ENCODE measurements around the gene FILIP1. TPM values are rescaled to one million over a fixed set of nuclear protein-coding genes. Genes with fewer than 3 reads are reported as not detected.

Gene FILIP1
- total RNA-seq, 1 donor from 2014 or later, result 2.0 TPM

DNA sequence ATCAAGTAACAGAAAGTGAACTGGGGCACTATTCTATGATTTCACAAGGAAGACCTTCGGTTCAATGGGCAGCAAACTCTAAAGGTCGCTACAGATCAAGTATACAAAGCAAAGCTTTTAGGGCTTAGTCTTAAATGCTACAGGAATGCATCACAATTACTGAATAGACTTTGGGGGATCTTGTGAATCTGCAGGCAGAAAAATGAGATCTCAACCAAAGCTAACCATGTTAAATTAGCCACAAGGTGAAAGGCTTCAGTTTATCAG, 111.0 kb downstream of the FILIP1 start:
- H3K27me3 Mint-ChIP-seq (ENCODE audit: low read depth, unreplicated experiment), result no peaks in the 10 kb centered on the region
- no peaks in the 10 kb centered on the region for H3K9me3 Mint-ChIP-seq (ENCODE audit: unreplicated experiment)
- TF ChIP-seq, protein P1, sequence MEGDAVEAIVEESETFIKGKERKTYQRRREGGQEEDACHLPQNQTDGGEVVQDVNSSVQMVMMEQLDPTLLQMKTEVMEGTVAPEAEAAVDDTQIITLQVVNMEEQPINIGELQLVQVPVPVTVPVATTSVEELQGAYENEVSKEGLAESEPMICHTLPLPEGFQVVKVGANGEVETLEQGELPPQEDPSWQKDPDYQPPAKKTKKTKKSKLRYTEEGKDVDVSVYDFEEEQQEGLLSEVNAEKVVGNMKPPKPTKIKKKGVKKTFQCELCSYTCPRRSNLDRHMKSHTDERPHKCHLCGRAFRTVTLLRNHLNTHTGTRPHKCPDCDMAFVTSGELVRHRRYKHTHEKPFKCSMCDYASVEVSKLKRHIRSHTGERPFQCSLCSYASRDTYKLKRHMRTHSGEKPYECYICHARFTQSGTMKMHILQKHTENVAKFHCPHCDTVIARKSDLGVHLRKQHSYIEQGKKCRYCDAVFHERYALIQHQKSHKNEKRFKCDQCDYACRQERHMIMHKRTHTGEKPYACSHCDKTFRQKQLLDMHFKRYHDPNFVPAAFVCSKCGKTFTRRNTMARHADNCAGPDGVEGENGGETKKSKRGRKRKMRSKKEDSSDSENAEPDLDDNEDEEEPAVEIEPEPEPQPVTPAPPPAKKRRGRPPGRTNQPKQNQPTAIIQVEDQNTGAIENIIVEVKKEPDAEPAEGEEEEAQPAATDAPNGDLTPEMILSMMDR (IDR thresholded peaks at IDR 0.05; ENCODE audit: insufficient read depth, low read depth, low read length), result no peak
- no peak for TF ChIP-seq EZH2 (IDR thresholded peaks at IDR 0.05; ENCODE audit: insufficient read depth, low read length)
- Histone ChIP-seq H3K4me3 (ENCODE audit: insufficient read depth, low read depth, low read length) (no peak overlapping the region), H4K20me1 (ENCODE audit: insufficient read depth, low read length) (no peaks in the 10 kb centered on the region), H3K36me3 (ENCODE audit: insufficient read depth, low read length) (no peaks in the 10 kb centered on the region), H3K79me2 (ENCODE audit: insufficient read depth, low read length) (no peaks in the 10 kb centered on the region), H3K27me3 (ENCODE audit: insufficient read depth, low read length) (no peaks in the 10 kb centered on the region), H3K4me2 (ENCODE audit: low read length) (no peak overlapping the region), H3K9me3 (ENCODE audit: insufficient read depth, low read depth, low read length) (no peaks in the 10 kb centered on the region), H3K27ac (ENCODE audit: low read depth, low read length) (no peak overlapping the region), H3K4me1 (ENCODE audit: insufficient read depth, low read length) (no peaks in the 10 kb centered on the region), H3K9ac (ENCODE audit: low read length) (no peak overlapping the region), H2AFZ (ENCODE audit: low read depth, low read length) (no peak overlapping the region)
- H3K27ac Mint-ChIP-seq (ENCODE audit: unreplicated experiment), result no peak overlapping the region
- no peak for DNase-seq (ENCODE audit: low read depth)
- H3K36me3 Mint-ChIP-seq (ENCODE audit: low read depth, unreplicated experiment), result no peaks in the 10 kb centered on the region
- no peak overlapping the region for H3K4me3 Mint-ChIP-seq (ENCODE audit: unreplicated experiment)
- H3K4me1 Mint-ChIP-seq (ENCODE audit: low read depth, unreplicated experiment), result peaks cover 23% of the 10 kb centered on the region
- FAIRE-seq, result peak; percentile 17

DNA sequence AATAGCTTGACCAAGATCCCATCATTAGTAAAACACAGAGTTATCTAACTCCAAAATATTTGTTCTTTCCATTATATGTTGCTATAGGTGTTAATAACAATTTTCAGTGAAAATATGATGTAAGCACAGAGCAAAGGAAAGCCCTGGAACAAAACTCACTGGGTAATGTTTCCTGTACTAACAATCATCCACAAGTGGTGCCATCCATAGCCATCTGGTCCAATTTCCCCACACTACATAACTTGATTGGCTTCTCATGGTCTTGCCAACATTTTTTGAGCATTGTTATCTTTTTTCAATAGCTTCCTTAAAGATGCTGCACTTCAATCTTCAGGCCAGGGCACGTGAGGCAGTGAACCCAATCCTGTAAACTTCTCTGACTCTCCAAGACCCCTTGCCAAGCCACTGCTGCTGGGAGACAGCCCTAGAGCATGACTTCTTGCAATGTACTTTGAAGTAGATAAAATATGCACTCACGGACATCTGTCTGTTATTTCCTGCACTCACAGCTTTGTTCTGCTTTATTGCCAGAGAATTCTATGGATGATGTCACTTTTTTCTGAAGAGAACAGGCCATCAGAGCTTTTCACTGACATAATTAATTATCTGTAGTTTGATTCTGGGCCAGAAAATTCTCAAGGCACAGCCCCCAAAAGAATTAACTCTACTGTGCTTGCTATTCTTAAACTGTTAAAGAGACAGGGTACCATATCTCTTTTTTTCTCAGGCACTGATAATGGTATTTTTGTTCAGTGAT, 111.5 kb downstream of the FILIP1 start:
- H3K4me2 ChIP-seq (ENCODE audit: low read length), result no peak overlapping the region
- Mint-ChIP-seq H3K4me3 (ENCODE audit: unreplicated experiment) (no peak overlapping the region), H3K9me3 (ENCODE audit: unreplicated experiment) (no peaks in the 10 kb centered on the region), H3K4me1 (ENCODE audit: low read depth, unreplicated experiment) (peaks cover 23% of the 10 kb centered on the region), H3K36me3 (ENCODE audit: low read depth, unreplicated experiment) (no peaks in the 10 kb centered on the region), H3K27ac (ENCODE audit: unreplicated experiment) (peak overlapping the region; percentile 4), H3K27me3 (ENCODE audit: low read depth, unreplicated experiment) (no peaks in the 10 kb centered on the region)
- no peaks in the 10 kb centered on the region for H3K36me3 ChIP-seq (ENCODE audit: insufficient read depth, low read length)
- H4K20me1 ChIP-seq (ENCODE audit: insufficient read depth, low read length), result no peaks in the 10 kb centered on the region
- no peaks in the 10 kb centered on the region for H3K79me2 ChIP-seq (ENCODE audit: insufficient read depth, low read length)
- no peak overlapping the region for H3K4me3 ChIP-seq (ENCODE audit: insufficient read depth, low read depth, low read length)
- no peak overlapping the region for H2AFZ ChIP-seq (ENCODE audit: low read depth, low read length)
- DNase-seq (ENCODE audit: low read depth), result peak; percentile 36
- TF ChIP-seq, protein P1 (IDR thresholded peaks at IDR 0.05; ENCODE audit: insufficient read depth, low read depth, low read length), result no peak
- no peak for TF ChIP-seq EZH2 (IDR thresholded peaks at IDR 0.05; ENCODE audit: insufficient read depth, low read length)
- no peaks in the 10 kb centered on the region for H3K9me3 ChIP-seq (ENCODE audit: insufficient read depth, low read depth, low read length)
- no peak overlapping the region for H3K27ac ChIP-seq (ENCODE audit: low read depth, low read length)
- FAIRE-seq, result peak; percentile 17
- H3K9ac ChIP-seq (ENCODE audit: low read length), result no peak overlapping the region
- no peaks in the 10 kb centered on the region for H3K4me1 ChIP-seq (ENCODE audit: insufficient read depth, low read length)
- no peaks in the 10 kb centered on the region for H3K27me3 ChIP-seq (ENCODE audit: insufficient read depth, low read length)

DNA sequence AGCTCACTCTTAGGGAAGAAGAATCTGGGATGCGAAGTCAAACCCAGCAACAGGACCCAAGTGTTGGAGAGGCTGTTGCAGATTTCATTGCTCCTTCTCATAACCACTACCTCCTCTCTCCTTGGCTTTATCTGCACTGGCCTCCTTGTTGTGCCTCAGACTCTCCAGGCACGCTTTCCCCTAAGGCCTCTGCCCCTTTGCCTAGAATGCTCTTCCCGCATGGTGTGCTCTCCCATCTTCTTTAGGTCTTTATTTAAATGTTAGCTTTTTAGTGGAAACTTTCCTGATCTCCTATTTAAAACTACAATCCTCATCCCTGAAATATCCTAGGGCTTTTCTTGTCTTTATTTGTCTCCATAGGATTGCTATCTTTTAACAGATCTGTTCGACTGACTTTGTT, 114.1 kb downstream of the FILIP1 start:
- Histone ChIP-seq H3K27me3 (ENCODE audit: insufficient read depth, low read length) (no peaks in the 10 kb centered on the region), H3K4me2 (ENCODE audit: low read length) (no peak overlapping the region), H3K4me1 (ENCODE audit: insufficient read depth, low read length) (peaks cover 6% of the 10 kb centered on the region), H3K36me3 (ENCODE audit: insufficient read depth, low read length) (no peaks in the 10 kb centered on the region), H2AFZ (ENCODE audit: low read depth, low read length) (no peak overlapping the region), H4K20me1 (ENCODE audit: insufficient read depth, low read length) (no peaks in the 10 kb centered on the region), H3K9ac (ENCODE audit: low read length) (no peak overlapping the region), H3K9me3 (ENCODE audit: insufficient read depth, low read depth, low read length) (no peaks in the 10 kb centered on the region), H3K79me2 (ENCODE audit: insufficient read depth, low read length) (no peaks in the 10 kb centered on the region), H3K4me3 (ENCODE audit: insufficient read depth, low read depth, low read length) (no peak overlapping the region), H3K27ac (ENCODE audit: low read depth, low read length) (no peak overlapping the region)
- Mint-ChIP-seq H3K4me1 (ENCODE audit: low read depth, unreplicated experiment) (peaks cover 25% of the 10 kb centered on the region), H3K27ac (ENCODE audit: unreplicated experiment) (no peak overlapping the region), H3K27me3 (ENCODE audit: low read depth, unreplicated experiment) (no peaks in the 10 kb centered on the region), H3K36me3 (ENCODE audit: low read depth, unreplicated experiment) (no peaks in the 10 kb centered on the region), H3K9me3 (ENCODE audit: unreplicated experiment) (no peaks in the 10 kb centered on the region), H3K4me3 (ENCODE audit: unreplicated experiment) (no peak overlapping the region)
- no peak for DNase-seq (ENCODE audit: low read depth)
- no peak for FAIRE-seq
- TF ChIP-seq EZH2 (IDR thresholded peaks at IDR 0.05; ENCODE audit: insufficient read depth, low read length), result no peak
- TF ChIP-seq, protein P1 (IDR thresholded peaks at IDR 0.05; ENCODE audit: insufficient read depth, low read depth, low read length), result no peak
